GM23248 (cell line): ENCODE results near the gene SMPD2. TPM values are rescaled to one million over a fixed set of nuclear protein-coding genes. Genes with fewer than 3 reads are reported as not detected.

Experiments
- DNase-seq: peaks from one replicate; pipeline ENCODE4 v3.0.0-alpha.2; 2015
- H2AFZ ChIP-seq: fragments of 200-600 bp; sonication (generic); 2 replicates; pipeline ENCODE4 v1.6.1; 2016; ENCODE audit warnings: antibody characterized with exemption
- H3F3A ChIP-seq: fragments of 200-600 bp; sonication (generic); 2 replicates; pipeline ENCODE4 v1.6.1; 2016; ENCODE audit warnings: mild to moderate bottlenecking, antibody characterized with exemption, mixed run types; ENCODE audit not compliant: insufficient read depth
- H3K27ac ChIP-seq: fragments of 200-600 bp; sonication (generic); 2 replicates; pipeline ENCODE4 v1.5.1; 2016; ENCODE audit warnings: mild to moderate bottlenecking
- H3K27me3 ChIP-seq: fragments of 200-600 bp; sonication (generic); replicated peaks from 2 replicates; pipeline ENCODE4 v1.6.1; 2016; ENCODE audit warnings: mild to moderate bottlenecking; ENCODE audit not compliant: insufficient read depth
- H3K36me3 ChIP-seq: fragments of 200-600 bp; sonication (generic); 2 replicates; pipeline ENCODE4 v1.6.1; 2016; ENCODE audit warnings: low read depth, mild to moderate bottlenecking
- H3K4me1 ChIP-seq: fragments of 200-600 bp; sonication (generic); 2 replicates; pipeline ENCODE4 v1.6.1; 2016; ENCODE audit warnings: mild to moderate bottlenecking; ENCODE audit not compliant: insufficient read depth
- H3K4me2 ChIP-seq: fragments of 200-600 bp; sonication (generic); one replicate; pipeline ENCODE4 v1.6.1; 2016; ENCODE audit warnings: mild to moderate bottlenecking; ENCODE audit not compliant: unreplicated experiment
- H3K4me3 ChIP-seq: fragments of 200-600 bp; sonication (generic); 2 replicates; pipeline ENCODE4 v1.5.1; 2016; ENCODE audit warnings: mild to moderate bottlenecking
- H3K79me2 ChIP-seq: fragments of 200-600 bp; sonication (generic); 2 replicates; pipeline ENCODE4 v1.6.1; 2016; ENCODE audit warnings: mild to moderate bottlenecking; ENCODE audit not compliant: insufficient read depth
- H3K9ac ChIP-seq: fragments of 200-600 bp; sonication (generic); 2 replicates; pipeline ENCODE4 v1.6.1; 2016; ENCODE audit warnings: mild to moderate bottlenecking
- H3K9me2 ChIP-seq: fragments of 200-600 bp; sonication (generic); 2 replicates; pipeline ENCODE4 v1.6.1; 2016; ENCODE audit warnings: mixed run types, mild to moderate bottlenecking, moderate library complexity; ENCODE audit not compliant: insufficient read depth
- H3K9me3 ChIP-seq: fragments of 200-600 bp; sonication (generic); one replicate; pipeline ENCODE4 v1.6.1; 2017; ENCODE audit warnings: low read depth
- H4K20me1 ChIP-seq: fragments of 200-600 bp; sonication (generic); 2 replicates; pipeline ENCODE4 v1.6.0; 2016; ENCODE audit not compliant: insufficient read depth
- EZH2 ChIP-seq: fragments of 200-600 bp; sonication (generic); IDR thresholded peaks from 2 replicates; pipeline ENCODE4 v1.6.1; 2018; ENCODE audit warnings: antibody characterized with exemption, mild to moderate bottlenecking; ENCODE audit not compliant: insufficient read depth, poor library complexity, severe bottlenecking
- EZH2phosphoT487 ChIP-seq: fragments of 200-600 bp; sonication (generic); IDR thresholded peaks from 2 replicates; pipeline ENCODE4 v1.6.1; 2018; ENCODE audit warnings: antibody characterized with exemption, moderate library complexity, mild to moderate bottlenecking, low read depth; ENCODE audit not compliant: insufficient read depth
- WGBS, 2 experiments: methylation state at CpG; one replicate each; pipeline ENCODE4 v1.1.6; 2015 to 2017; ENCODE audit warnings: low lambda C conversion rate in 2 of 2, low coverage in 1 of 2; ENCODE audit errors: missing lambda C conversion rate in 2 of 2; 5-methylcytosine and 5-hydroxymethylcytosine counted together
- in situ Hi-C: fragments of 300-500 bp; cut with MboI; formaldehyde crosslinking; loops from 2 replicates; pipeline ENCODE4 v1.15.0; 2020
- polyA plus RNA-seq: library from polyadenylated mRNA; unstranded; fragments of >200 nt; fragmentation: Nextera tagmentation; extraction: Ambion mirVana; gene quantifications from 2 replicates; pipeline ENCODE4 v1.2.1, GENCODE V29; 2016
- total RNA-seq: library from RNA; depleted of rRNA; stranded (reverse); fragments of >200 nt; shearing (Covaris generic); gene quantifications from 2 replicates; pipeline ENCODE4 v1.2.3, GENCODE V29; 2014

Gene SMPD2
- total and polyA plus RNA-seq, 2 experiments from 2014 or later = 4.5 to 6.4 TPM

DNA sequence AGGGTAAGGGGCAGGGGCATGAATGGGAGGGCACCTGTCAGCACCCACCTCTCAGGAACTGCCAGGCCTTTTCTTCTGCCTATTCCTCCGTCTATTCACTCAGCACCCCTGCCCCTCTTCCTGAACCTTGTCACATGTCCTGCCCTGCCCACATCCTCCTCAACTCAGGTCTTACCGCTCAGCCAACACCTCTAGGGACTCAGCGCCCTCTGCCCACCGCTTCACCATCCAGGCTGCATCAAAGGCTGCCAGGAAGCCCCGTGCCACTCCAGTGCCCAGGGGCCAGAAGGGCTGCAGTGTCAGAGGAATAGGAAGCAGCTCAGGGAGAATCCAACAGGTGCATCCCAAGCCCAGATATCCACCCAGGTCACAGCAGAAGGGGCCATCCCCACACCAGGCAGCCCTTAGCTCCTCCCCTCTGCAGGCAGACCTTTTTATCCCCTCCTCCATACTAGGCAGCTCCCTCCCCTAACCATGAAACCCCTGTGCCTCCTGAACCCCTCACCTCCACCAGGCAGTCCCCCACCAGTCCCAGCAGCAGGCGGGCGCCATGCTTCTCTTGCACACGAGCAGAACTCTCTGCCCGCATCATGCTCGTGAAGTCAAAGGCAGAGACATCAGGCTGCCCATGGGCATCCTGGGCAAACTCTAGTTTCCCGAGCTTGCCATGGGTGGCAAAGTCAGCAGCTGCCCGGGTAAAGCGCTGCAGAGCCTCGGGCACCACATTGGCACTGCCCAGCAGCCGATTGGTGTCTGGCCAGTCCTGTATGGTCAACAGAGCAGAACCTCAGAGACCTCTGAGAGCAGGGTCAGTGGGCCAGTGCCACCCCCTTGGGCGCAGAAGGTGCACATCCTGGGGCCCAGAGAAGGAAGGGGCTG lies 9.5 kb downstream of the SMPD2 start:
- H3K9ac ChIP-seq = no peak overlapping the region
- H4K20me1 ChIP-seq = no peaks in the 10 kb centered on the region
- no peaks in the 10 kb centered on the region for H3F3A ChIP-seq
- H2AFZ ChIP-seq = no peak overlapping the region
- H3K9me2 ChIP-seq = no peaks in the 10 kb centered on the region
- no peaks in the 10 kb centered on the region for H3K9me3 ChIP-seq
- no peak overlapping the region for H3K27ac ChIP-seq
- no peak overlapping the region for H3K4me3 ChIP-seq
- no peak overlapping the region for H3K4me2 ChIP-seq
- in situ Hi-C loops = no loop called here
- no peaks in the 10 kb centered on the region for H3K27me3 ChIP-seq
- H3K4me1 ChIP-seq = peaks cover 8% of the 10 kb centered on the region
- TF ChIP-seq EZH2 = no peak
- no peak for TF ChIP-seq EZH2phosphoT487
- 94 to 96% methylated on average over 15 to 16 of the region's 16 CpGs for WGBS, 2 experiments
- no peak for DNase-seq
- H3K79me2 ChIP-seq = peaks cover 15% of the 10 kb centered on the region; the same call in 1 of the 2 replicates
- H3K36me3 ChIP-seq = peaks cover 9% of the 10 kb centered on the region; the same call in 1 of the 2 replicates

DNA sequence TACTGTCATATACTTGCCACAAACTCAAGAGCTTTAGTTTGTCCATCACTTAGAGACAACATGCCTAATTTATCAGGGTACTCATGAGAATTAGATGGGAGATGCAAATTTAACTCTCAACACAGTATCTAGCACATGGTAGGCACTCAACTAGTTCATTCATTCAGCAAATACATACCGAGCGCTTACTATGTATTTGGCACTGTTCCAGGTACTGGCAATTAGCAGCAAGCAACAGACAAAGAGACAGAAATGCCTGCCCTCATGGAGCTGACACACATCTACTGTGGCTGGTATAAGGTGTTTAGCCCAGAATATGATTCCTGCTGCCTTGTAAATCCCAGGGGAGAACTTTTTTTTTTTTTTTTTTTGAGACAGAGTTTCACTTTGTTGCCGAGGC lies 10.3 kb downstream of the SMPD2 start:
- H3K27me3 ChIP-seq = no peaks in the 10 kb centered on the region
- H3K4me2 ChIP-seq = no peak overlapping the region
- peaks cover 7% of the 10 kb centered on the region; the same call in 1 of the 2 replicates for H3K36me3 ChIP-seq
- DNase-seq = no peak
- H3K27ac ChIP-seq = no peak overlapping the region
- H2AFZ ChIP-seq = no peak overlapping the region
- H3K79me2 ChIP-seq = peaks cover 18% of the 10 kb centered on the region; the same call in 1 of the 2 replicates
- H3F3A ChIP-seq = no peaks in the 10 kb centered on the region
- no peaks in the 10 kb centered on the region for H3K9me2 ChIP-seq
- H3K4me3 ChIP-seq = no peak overlapping the region
- H3K9ac ChIP-seq = no peak overlapping the region
- 69 to 72% methylated on average over 3 of the region's 3 CpGs for WGBS, 2 experiments
- peaks cover 8% of the 10 kb centered on the region for H3K4me1 ChIP-seq
- H4K20me1 ChIP-seq = no peaks in the 10 kb centered on the region
- in situ Hi-C loops = no loop called here
- no peak for TF ChIP-seq EZH2
- no peak for TF ChIP-seq EZH2phosphoT487
- H3K9me3 ChIP-seq = no peaks in the 10 kb centered on the region

DNA sequence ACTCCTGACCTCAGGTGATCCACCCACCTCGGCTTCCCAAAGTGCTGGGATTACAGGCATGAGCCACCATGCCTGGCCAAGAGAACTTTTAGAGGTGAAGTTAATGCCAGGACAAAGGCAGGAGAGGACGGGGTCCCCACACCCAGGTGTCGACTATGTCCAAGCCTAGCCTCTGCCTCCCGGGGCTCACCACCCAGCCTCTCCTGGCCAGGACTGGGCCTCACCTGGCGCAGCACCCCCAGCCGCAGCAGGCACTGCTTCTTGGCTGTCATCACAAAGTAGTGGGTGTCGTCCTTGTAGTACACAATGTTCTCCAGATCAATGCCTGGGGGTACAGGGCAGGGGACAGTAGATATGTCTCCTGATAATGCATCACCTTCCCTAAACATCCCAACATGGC lies 10.9 kb downstream of the SMPD2 start:
- no peaks in the 10 kb centered on the region for H4K20me1 ChIP-seq
- TF ChIP-seq EZH2phosphoT487 (no peak), EZH2 (no peak)
- H3K9ac ChIP-seq = no peak overlapping the region
- peaks cover 18% of the 10 kb centered on the region; the same call in 1 of the 2 replicates for H3K79me2 ChIP-seq
- H3K9me2 ChIP-seq = no peaks in the 10 kb centered on the region
- no peak overlapping the region for H3K27ac ChIP-seq
- in situ Hi-C loops = no loop called here
- no peaks in the 10 kb centered on the region for H3K27me3 ChIP-seq
- H3K4me2 ChIP-seq = no peak overlapping the region
- H3K4me1 ChIP-seq = peaks cover 8% of the 10 kb centered on the region
- H3F3A ChIP-seq = peaks cover 2% of the 10 kb centered on the region
- 92 to 98% methylated on average over 7 of the region's 7 CpGs for WGBS, 2 experiments
- no peak for DNase-seq
- no peak overlapping the region for H2AFZ ChIP-seq
- no peaks in the 10 kb centered on the region for H3K9me3 ChIP-seq
- peaks cover 7% of the 10 kb centered on the region; the same call in 1 of the 2 replicates for H3K36me3 ChIP-seq
- H3K4me3 ChIP-seq = no peak overlapping the region

DNA sequence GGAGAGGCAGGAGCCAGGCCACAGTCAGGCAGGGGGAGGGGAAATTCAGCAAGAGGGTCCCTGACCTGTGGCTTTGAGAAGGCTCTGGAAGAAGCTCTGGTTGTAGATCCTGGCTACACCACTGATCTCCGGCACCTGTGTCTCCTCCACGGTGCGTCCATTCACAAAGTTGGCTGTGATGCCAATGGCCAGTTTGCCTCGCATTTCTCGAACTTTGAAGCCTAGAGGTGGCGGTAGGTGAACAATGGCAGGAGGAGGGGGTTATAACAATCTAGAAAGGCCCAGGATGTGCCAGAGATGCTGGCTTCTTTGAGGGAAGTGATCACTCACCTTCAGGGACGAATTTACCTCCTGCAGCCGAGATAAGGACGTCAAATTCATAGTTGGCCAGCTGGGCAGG lies 11.7 kb downstream of the SMPD2 start:
- H3K9me3 ChIP-seq = no peaks in the 10 kb centered on the region
- H3K4me1 ChIP-seq = peaks cover 9% of the 10 kb centered on the region
- peaks cover 18% of the 10 kb centered on the region; the same call in 1 of the 2 replicates for H3K79me2 ChIP-seq
- no peak for TF ChIP-seq EZH2
- no peak for TF ChIP-seq EZH2phosphoT487
- H3K9ac ChIP-seq = no peak overlapping the region
- H3K4me2 ChIP-seq = no peak overlapping the region
- H3K27me3 ChIP-seq = no peaks in the 10 kb centered on the region
- H3K36me3 ChIP-seq = peaks cover 7% of the 10 kb centered on the region; the same call in 1 of the 2 replicates
- H2AFZ ChIP-seq = no peak overlapping the region
- H4K20me1 ChIP-seq = no peaks in the 10 kb centered on the region
- no peak for DNase-seq
- H3K9me2 ChIP-seq = no peaks in the 10 kb centered on the region
- 98 to 99% methylated on average over 9 of the region's 9 CpGs for WGBS, 2 experiments
- H3F3A ChIP-seq = peaks cover 8% of the 10 kb centered on the region
- H3K4me3 ChIP-seq = no peak overlapping the region
- H3K27ac ChIP-seq = no peak overlapping the region
- in situ Hi-C loops = no loop called here
